HG02973 (cell line): ENCODE measurements around the gene DYNC1H1.

Experiments used
- ATAC-seq: cut with Tn5 transposase; IDR thresholded peaks from one replicate; pipeline ENCODE4 v1.9.1; 2021; ENCODE audit warnings: moderate library complexity; ENCODE audit not compliant: unreplicated experiment

Gene DYNC1H1

GRCh38 chr14:102085948-102086708 lies 121.8 kb downstream of the DYNC1H1 start:
- peak; percentile 34 for ATAC-seq

DNA sequence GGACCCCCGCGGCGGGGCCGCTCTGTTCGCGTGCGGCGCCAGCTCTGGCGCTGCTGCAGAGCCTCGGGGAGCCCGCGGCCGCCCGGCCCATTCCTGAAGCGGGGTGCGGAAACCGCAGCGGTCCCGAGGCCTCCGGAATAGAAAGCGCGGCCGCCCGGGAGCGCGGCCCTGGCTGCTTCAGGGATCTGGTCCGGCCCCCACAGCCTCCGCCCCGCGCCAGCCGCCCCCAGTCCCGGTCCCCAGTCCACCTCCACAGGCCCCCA lies 122.3 kb downstream of the DYNC1H1 start:
- no peak for ATAC-seq

GRCh38 chr14:102086972-102087761 lies 122.8 kb downstream of the DYNC1H1 start, which contains the start of gene HSP90AA1:
TSS of gene HSP90AA1 (minus strand) at chr14:102087044. CDS start at chr14:102086378, 666 bp downstream.
- ATAC-seq = peak; percentile 60

- no peak for ATAC-seq
Measured at GRCh38 chr14:102087762-102088011, 123.3 kb downstream of the DYNC1H1 start.

DNA sequence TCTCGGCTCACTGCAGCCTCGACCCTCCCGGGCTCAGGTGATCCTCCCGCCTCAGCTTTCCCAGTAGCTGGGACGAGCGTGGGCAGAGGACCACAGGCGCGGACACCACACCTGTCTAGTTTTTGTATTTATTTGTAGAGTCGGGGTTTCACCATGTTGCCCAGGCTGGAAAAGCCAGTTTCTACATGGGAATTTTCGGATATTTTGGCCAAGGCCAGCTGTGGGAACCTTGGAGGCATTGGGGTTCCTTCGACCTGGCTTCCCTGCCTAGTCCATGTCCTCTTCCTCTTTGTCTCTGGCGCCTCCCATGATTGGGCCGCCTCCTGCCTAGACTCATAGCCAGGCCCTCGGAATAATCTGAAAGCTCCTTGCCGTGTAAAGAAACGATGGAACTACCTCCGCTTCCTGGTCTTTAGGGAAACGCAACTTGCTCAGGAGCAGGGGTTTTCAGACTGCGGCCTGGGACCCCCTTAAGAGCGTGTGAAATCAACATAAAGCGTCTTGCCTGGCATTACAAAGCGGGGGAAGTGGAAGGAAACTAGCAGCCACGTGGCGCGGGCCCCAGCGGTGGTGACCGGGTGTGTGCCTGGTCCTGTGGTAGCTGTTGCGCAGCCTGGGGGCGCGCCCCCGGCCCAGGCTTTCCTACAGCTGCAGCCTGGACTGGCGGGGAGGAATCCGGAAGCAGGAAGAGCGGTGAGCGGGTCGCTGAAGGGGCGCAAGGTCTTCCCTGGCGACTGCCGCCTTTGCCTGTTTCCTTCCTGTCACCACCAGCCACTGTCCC lies 123.8 kb downstream of the DYNC1H1 start:
- no peak for ATAC-seq

DNA sequence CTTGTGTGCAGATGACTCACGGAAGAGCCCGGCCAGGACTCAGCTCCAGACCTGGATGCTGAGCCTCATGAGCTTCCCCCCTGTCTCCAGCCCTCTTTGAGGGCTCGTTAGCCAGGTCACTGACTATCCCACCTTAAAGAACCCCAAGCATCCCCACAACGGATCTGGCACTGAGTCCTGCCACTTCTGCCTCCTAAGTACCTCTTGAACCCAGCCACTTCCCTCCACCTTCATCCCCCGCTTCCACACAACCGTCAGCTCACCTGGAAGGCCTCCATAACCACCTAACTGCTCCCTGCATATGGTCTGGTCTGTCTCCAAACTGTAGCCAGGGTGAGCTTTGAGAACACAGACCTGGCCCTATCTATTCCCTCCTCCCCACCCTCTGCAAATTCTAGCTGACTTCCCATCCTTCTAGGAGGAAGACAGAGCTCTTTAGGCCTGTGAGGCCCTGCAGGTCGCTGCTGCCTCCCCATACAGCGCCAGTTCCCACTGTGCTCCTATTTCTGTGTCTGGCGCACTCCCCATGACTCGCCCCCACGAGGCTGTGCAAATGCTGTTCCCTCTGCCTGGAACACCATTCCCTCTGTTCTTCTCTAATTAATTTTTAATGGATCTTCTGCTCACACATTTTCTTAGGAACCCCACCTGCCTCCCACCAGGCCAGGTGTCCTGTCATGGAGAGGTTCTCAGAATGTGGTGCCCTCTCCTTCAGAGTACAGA lies 125.4 kb downstream of the DYNC1H1 start:
- no peak for ATAC-seq

GRCh38 chr14:102090713-102091112 lies 126.3 kb downstream of the DYNC1H1 start:
- ATAC-seq = no peak

DNA sequence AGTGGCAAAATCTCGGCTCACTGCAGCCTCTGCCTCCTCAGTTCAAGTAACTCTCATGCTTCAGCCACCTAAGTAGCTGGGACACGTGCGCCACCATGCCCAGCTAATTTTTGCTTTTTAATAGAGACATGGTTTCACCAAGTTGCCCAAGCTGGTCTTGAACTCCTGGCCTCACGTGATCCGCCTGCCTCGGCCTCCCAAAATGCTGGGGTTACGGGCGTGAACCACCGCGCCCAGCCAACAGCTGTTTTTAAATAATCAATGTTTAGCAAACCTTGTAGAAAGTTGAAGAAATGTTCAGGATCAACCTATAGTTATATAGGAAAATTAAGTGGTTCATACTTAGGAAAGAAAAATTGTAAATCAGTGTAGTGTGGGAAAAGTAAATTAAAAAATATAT lies 128.4 kb downstream of the DYNC1H1 start:
- ATAC-seq = no peak

DNA sequence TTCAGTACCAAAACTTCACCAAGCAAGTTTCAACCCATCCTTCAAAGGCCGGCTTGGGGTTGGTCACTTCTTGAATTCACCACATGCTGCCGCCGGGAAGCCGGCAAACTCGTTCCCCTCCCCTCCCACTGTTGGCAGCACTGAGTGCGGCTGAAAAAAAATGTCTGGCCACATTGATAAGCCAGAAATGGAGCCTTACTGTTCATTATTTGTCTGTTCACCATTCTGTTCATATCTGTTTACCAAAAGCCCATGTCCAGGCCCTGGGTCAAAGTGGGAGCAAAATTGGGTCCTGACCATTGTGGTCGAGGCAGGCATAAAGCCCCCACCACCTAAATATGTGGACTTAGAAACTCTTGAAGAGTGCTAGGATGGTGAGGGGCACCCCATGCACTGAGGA lies 129.7 kb downstream of the DYNC1H1 start:
- no peak for ATAC-seq

- no peak for ATAC-seq
Measured at GRCh38 chr14:102095231-102095870, 131.0 kb downstream of the DYNC1H1 start.

- ATAC-seq = no peak
Measured at GRCh38 chr14:102095871-102096568, 131.6 kb downstream of the DYNC1H1 start.

DNA sequence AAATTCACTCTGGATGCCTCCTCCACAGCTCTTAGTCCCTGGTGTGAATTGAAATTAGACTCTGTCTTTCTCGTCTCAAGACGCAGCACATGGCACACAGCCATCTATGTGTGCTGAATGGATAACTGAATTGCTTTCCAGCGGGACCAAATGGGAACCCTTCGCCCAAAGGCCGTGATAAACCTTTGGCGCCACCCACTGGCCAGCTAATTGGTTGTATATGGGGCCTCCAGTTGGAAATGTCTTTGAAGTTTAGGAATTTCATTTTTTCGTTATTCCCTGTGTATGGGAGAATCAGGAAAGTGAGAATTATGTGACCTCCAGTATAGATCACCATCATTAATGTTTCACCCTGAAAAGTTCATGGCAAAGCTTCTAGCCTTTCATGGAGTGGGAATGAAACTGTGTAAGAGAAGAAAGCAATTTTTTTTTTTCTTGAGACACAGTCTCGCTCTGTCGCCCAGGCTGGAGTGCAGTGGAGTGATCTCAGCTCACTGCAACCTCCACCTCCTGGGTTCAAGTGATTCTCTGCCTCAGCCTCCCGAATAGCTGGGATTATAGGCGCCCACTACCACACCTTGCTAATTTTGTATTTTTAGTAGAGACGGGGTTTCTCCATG lies 132.3 kb downstream of the DYNC1H1 start:
- ATAC-seq = no peak

GRCh38 chr14:102097441-102098135 lies 133.2 kb downstream of the DYNC1H1 start:
- no peak for ATAC-seq

- ATAC-seq = peak; percentile 64
Measured at GRCh38 chr14:102103062-102103695, 138.8 kb downstream of the DYNC1H1 start.

DNA sequence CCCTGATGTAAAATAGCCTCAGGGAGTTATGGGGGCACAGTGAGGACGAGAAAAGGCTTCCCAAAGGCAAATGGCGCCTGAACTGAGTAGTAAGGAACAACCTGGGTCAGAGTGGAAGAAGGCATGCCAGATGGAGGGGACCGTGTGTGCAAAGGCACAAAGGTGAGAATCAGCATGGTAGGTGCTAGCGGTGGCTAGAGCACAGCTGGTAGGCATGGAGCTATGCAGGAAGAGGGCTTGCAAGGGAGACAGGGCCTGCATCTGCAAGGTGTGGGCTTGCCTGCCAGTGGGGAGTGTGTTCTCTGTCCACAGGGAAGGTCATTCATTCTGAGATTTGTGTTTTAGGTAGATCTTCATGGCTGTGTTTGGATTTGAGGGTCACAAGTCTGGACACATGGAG lies 141.0 kb downstream of the DYNC1H1 start:
- ATAC-seq = no peak
